GM18505 (cell line): ENCODE results near the gene GSE1.

ENCODE experiments used
- ATAC-seq: cut with Tn5 transposase; IDR thresholded peaks from one replicate; pipeline ENCODE4 v1.9.1; 2021; ENCODE audit not compliant: unreplicated experiment
- POLR2A ChIP-seq: IDR thresholded peaks from 4 replicates; pipeline ENCODE4 v1.6.1; 2011; ENCODE audit warnings: borderline replicate concordance; ENCODE audit not compliant: insufficient read depth, insufficient read length; ENCODE audit errors: extremely low read depth

Gene GSE1

GRCh38 chr16:85570735-85571562 is 42.2 kb upstream of the GSE1 start:
- ATAC-seq = peak; percentile 56
- TF ChIP-seq POLR2A = no peak

DNA sequence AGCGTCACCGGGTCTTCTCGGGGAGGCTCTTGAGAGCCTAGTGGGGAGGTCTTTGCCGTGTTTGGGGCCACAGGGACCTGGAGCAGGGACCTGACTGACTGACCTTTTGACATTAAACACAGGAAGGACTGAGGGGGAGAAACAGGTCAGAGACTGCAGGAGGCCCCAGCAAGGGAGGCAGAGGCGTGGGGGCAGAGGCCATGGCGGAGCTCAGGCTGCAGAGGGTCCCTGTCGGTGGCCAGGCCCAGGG is 41.6 kb upstream of the GSE1 start:
- ATAC-seq = no peak
- no peak for TF ChIP-seq POLR2A

DNA sequence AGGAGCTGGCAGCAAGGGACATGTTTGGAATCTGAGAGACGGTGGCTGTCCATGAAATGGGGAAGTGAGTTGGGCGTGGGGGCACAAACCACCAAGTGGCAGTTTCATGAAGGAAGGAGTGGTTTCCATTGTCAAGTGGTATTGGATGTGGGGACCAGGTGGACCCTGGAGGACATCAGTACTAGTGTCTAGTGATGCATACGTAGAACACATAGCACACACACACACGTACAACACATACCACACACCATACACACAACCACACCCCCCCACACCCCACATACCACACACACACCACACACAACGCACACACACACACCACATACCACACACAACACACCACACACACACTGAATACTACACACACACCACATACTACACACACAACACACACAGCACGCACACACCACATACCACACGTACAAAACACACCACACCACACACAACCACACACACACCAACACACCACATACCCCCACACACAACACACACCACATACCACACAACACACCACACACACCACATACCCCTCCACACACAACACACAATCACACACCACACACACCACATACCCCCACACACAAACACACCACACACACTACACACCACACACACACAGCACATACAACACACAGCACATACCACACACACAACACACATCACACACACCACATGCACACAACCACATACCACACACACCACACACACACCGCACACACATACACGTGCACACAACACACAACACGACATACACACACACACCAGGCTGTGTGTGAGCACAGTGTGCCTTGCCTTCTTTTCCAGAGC is 41.1 kb upstream of the GSE1 start:
- no peak for TF ChIP-seq POLR2A
- ATAC-seq = no peak

- no peak for TF ChIP-seq POLR2A
- ATAC-seq = no peak
Observed at GRCh38 chr16:85573045-85573695, 40.0 kb upstream of the GSE1 start.

GRCh38 chr16:85573696-85574641 is 39.2 kb upstream of the GSE1 start:
- no peak for ATAC-seq
- no peak for TF ChIP-seq POLR2A

DNA sequence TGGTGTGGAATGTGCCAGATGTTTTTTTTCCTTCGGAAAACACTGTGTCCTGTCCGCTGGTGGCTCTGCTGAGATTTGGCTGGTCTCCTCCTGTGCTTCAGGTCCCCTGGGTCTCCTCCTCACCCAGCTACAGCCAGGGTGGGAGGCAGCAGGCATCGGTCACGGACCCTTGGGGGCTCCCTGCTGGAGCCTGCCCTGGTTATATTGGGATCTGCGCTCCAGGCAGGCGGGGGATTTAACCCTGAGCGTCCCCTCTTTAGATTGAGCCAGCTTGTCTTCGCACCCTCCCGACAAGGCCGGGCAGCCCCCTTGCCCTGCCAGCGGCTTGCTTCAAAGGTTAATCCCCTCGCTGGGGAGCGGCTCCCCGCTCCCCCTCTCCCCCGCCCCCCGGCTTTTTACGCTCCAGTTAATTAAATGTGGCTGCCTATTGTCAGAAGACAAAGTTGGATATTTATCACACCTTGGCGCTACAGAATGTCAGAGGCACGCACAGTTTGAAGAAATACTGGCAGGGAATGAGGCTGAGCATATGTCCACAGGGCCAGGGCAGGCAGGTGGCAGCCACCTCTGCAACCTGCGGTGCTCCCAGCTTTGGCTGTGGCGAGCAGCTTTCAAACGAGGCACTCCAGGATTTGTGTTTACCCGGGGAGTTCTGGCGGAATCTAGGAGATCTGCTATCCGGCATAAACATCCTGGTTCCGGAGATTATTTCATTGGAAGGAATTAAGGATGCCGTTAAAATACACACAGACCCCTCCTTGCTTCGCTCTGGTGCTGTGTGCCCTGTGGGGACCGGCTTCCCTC is 38.2 kb upstream of the GSE1 start:
- no peak for ATAC-seq
- no peak for TF ChIP-seq POLR2A

GRCh38 chr16:85575920-85576319 is 37.2 kb upstream of the GSE1 start:
- no peak for TF ChIP-seq POLR2A
- no peak for ATAC-seq

DNA sequence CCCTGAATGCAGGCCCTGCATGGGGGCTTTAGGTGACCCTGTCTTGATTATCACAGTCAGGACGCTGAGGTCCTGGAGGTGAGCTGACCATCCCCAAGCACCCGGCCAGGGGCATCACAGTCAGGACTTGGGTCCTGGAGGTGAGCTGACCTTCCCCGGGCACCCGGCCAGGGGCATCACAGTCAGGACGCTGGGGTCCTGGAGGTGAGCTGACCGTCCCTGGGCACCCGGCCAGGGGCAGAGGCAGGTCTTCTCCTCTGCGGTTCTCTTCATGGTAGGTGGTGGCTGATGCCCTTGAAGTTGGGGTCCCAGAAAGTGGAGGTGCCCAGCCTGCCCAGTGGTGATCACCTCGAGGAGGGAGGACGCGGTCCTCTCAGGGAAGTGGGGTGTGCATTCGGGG is 36.2 kb upstream of the GSE1 start:
- no peak for ATAC-seq

GRCh38 chr16:85577899-85578598 is 35.1 kb upstream of the GSE1 start:
- no peak for ATAC-seq
- TF ChIP-seq POLR2A = no peak

More for the DNA sequence above, 36.2 kb upstream of the GSE1 start:
- no peak for TF ChIP-seq POLR2A

- no peak for TF ChIP-seq POLR2A
- ATAC-seq = no peak
Observed at GRCh38 chr16:85578599-85578948, 34.5 kb upstream of the GSE1 start.

- no peak for TF ChIP-seq POLR2A
- no peak for ATAC-seq
Observed at GRCh38 chr16:85579191-85579590, 33.9 kb upstream of the GSE1 start.
